Fibroblast of pulmonary artery (primary cell): ENCODE measurements around the gene DNTTIP2.
A peak's percentile ranks its signal among the peaks of the same experiment; 100 is the strongest.

Experiments
- DNase-seq: peaks from one replicate; pipeline ENCODE4 v3.0.0-alpha.2; 2010; ENCODE audit warnings: low read depth
- H3K4me3 ChIP-seq: replicated peaks from 2 replicates; pipeline ENCODE4 v1.5.1; 2011; ENCODE audit warnings: low read depth, mild to moderate bottlenecking, control low read depth, low read length, moderate library complexity
- TF ChIP-seq, protein P1 (sequence below): IDR thresholded peaks from 2 replicates; pipeline ENCODE4 v1.5.1; 2011; ENCODE audit warnings: mild to moderate bottlenecking, control low read depth, low read length, inconsistent platforms; ENCODE audit errors: missing control alignments

Gene DNTTIP2

DNA sequence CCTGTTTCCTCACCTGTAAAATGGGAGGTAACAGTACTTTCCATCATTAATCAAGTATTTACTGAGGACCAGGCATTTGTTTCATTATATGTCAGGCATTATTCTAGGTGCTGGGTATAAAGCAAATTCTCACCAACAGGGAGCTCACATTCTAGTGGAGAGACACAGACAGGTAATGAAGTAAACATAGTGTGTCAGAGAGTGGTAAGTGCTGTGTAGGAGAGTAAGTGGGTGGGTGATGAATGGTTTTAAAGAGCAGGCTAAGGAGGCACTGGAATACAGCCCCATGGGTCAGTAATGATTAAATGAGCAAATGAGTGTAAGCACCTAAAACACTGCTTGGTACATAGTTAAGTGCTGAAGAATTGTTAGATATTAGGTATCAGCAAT, 60.4 kb downstream of the DNTTIP2 start:
- TF ChIP-seq, protein P1, sequence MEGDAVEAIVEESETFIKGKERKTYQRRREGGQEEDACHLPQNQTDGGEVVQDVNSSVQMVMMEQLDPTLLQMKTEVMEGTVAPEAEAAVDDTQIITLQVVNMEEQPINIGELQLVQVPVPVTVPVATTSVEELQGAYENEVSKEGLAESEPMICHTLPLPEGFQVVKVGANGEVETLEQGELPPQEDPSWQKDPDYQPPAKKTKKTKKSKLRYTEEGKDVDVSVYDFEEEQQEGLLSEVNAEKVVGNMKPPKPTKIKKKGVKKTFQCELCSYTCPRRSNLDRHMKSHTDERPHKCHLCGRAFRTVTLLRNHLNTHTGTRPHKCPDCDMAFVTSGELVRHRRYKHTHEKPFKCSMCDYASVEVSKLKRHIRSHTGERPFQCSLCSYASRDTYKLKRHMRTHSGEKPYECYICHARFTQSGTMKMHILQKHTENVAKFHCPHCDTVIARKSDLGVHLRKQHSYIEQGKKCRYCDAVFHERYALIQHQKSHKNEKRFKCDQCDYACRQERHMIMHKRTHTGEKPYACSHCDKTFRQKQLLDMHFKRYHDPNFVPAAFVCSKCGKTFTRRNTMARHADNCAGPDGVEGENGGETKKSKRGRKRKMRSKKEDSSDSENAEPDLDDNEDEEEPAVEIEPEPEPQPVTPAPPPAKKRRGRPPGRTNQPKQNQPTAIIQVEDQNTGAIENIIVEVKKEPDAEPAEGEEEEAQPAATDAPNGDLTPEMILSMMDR = no peak
- H3K4me3 ChIP-seq = no peak overlapping the region
- DNase-seq = no peak

DNA sequence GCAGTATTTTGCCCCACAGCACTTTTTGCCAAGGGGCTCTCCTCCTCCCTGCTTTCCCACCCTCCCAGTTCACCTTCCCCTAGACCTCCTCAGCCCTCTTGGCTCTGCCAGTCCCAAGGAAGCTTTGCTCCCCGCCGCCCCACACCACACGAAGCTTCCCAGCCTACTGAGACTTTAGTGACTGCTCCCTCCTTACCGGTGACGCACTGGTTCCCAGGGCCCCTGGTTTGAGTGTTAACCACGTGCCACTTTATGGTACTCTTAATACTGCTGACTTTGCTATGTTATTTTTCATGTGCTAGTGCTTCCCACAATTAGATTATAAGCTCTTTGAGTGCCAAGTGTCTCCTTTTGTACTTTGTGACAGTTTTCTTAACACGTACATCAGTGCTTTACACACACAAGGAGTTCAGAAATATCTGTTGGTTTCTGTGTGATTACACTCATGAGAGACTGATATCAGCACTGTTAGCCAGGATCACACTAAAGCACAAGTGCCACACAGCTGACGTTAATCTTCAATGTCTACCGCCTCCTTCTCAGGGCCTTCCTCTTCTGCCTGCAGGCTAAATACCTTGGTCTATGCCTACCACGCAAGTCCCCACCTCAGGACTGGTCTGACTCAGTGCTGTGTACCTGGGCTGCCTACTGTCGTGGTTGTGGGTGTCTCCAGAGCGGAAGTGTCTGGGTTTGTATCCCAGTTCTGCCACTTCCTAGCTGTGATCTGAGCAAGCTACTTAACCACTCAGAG, 61.0 kb downstream of the DNTTIP2 start:
- no peak overlapping the region for H3K4me3 ChIP-seq
- no peak for DNase-seq
- TF ChIP-seq, protein P1 = no peak

DNA sequence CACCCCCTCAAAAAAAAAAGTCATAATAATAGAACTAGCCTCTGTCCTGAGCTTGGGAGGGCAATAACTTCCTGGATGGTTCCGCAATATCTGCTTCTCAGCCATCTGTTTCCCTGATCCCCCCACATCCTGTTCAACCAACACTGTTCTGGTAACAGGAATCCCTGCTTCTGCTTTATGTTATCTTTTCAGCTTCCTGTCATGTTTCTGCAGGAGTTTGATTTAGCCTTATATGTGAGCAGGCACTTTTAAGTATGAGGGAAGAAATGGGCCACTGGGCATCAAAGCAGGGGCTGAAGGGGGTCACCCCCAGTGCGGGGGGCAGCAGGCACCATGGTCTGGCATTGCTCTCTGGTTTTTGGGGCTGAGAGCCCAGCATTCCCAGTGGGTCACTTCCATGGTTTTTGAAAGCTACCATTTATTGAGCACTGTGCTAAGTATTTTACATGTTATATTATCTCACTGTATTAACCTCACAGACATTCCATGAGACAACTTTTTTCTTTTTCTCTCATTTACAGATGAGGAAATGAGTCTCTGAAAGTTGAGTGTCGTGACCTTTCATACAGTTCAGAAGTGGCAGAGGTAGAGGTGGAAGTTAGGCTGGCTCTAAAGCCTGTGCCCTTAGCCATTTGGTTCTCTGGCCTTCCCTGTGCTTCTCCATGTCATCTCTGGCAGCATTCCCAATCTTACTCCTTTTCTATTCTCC, 61.9 kb downstream of the DNTTIP2 start:
- TF ChIP-seq, protein P1 = no peak
- peak; percentile 95 for DNase-seq
- no peak overlapping the region for H3K4me3 ChIP-seq
